Measurements from ENCODE around the gene OSCP1.

OSCP1 gene

GRCh38 chr1:36402504-36402890 is 47.8 kb downstream of the OSCP1 start:
- no peak overlapping the region for H3K4me3 ChIP-seq (ENCODE audit: low read depth, low read length)
- H3K9ac ChIP-seq (ENCODE audit: low read length), result no peak overlapping the region
- H3K9me3 ChIP-seq (ENCODE audit: control insufficient read depth, insufficient read depth, low read depth, low read length), result no peaks in the 10 kb centered on the region
- no peaks in the 10 kb centered on the region for H3K27me3 ChIP-seq (ENCODE audit: control insufficient read depth, insufficient read depth, low read length)
- H3K4me1 ChIP-seq (ENCODE audit: control insufficient read depth, insufficient read depth, low read length), result peaks cover 10% of the 10 kb centered on the region
- H3K27ac ChIP-seq (ENCODE audit: low read depth, low read length), result no peak overlapping the region
- H3K36me3 ChIP-seq (ENCODE audit: control insufficient read depth, insufficient read depth, low read length), result peaks cover 6% of the 10 kb centered on the region; the same call in 1 of the 2 replicates

DNA sequence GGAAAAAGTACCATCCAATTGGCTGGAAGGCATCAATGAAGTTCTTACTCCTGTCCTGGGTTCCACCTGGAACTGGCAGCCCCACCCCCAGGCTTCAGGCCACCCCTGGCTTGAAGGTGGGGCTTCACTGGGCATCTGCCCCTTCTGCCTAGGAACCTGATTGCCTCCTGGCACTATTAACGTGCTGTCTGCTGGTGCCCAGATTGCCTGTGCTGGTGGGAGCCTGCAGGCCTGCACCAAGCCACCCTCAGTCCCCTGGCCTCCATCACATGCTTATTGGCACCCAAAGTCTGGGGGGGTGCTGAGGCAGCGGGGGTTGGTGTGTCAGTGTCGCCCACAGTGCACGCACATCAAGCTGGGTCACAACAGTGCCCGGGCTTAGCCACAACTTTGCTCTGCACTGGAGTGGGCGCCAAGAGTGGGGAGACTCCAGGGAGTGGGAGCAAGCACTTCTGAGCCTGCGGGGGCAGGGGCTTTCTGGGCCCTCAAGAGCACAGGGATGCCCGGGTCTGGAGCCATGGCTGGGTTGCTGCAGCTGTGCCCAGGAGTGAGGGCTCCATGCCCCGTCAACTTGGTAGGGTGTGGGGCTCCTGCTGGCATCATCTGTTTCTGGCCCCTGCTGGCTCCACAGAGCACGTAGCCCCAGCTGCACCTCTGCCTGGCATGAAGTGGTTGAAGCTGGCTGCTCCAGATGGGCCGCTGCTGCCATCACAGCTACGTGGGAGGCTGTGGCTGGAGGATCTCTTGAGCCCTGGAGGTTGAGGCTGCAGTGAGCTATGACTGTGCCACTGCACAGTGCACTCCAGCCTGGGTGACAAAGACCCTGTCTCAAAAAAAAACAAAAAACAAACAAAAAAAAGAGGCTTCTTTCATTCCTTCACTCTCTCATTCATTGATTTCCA is 48.4 kb downstream of the OSCP1 start:
- peaks cover 10% of the 10 kb centered on the region for H3K4me1 ChIP-seq (ENCODE audit: control insufficient read depth, insufficient read depth, low read length)
- H3K27ac ChIP-seq (ENCODE audit: low read depth, low read length), result no peak overlapping the region
- H3K36me3 ChIP-seq (ENCODE audit: control insufficient read depth, insufficient read depth, low read length), result no peaks in the 10 kb centered on the region
- H3K9ac ChIP-seq (ENCODE audit: low read length), result peak overlapping the region; percentile 77
- H3K9me3 ChIP-seq (ENCODE audit: control insufficient read depth, insufficient read depth, low read depth, low read length), result no peaks in the 10 kb centered on the region
- peak overlapping the region; percentile 69 for H3K4me3 ChIP-seq (ENCODE audit: low read depth, low read length)
- H3K27me3 ChIP-seq (ENCODE audit: control insufficient read depth, insufficient read depth, low read length), result no peaks in the 10 kb centered on the region

DNA sequence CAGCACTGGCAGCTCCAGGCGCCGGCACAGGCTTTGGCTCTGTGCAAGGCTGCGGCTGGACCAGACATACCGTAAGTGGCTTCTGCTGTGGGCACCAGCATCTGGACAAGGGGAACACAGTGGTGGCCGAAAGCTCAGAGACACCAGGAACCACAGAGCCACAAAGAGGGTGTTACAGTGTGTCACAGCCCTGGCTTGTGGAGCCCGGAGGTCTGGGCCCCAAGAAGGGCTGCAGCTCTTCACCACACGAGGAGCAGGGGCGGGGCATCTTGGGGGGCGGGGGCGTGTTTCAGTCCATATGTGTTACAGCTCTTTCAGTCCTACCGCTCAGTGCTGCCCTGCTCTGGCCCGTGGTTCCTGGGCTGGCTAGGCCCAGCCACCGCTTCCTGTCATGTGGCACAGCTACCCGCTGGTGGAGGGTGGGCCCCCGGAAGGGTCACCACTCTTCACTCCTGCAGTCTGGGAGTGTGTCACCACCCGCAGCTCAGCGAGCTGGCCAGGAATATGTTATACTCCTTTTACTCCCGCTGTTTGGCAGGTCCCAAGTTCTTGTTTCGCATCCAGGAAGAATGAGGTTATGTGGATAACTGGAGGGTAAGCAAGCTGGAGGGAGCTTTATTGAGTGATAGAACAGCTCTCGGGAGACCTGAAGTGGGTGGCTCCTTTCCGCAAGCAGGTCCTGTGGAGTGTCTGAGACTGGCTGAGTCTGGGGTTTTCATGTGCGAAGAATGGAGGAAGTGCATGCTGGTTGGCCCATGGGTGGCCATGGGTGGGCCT is 49.2 kb downstream of the OSCP1 start:
- H3K4me3 ChIP-seq (ENCODE audit: low read depth, low read length), result peak overlapping the region; percentile 69

GRCh38 chr1:36400514-36400824 is 49.8 kb downstream of the OSCP1 start:
- H3K27ac ChIP-seq (ENCODE audit: low read depth, low read length), result peak overlapping the region; percentile 16; the same call in 1 of the 2 replicates
- no peaks in the 10 kb centered on the region for H3K27me3 ChIP-seq (ENCODE audit: control insufficient read depth, insufficient read depth, low read length)
- H3K36me3 ChIP-seq (ENCODE audit: control insufficient read depth, insufficient read depth, low read length), result no peaks in the 10 kb centered on the region
- peaks cover 13% of the 10 kb centered on the region for H3K4me1 ChIP-seq (ENCODE audit: control insufficient read depth, insufficient read depth, low read length)
- H3K9ac ChIP-seq (ENCODE audit: low read length), result peak overlapping the region; percentile 45
- no peaks in the 10 kb centered on the region for H3K9me3 ChIP-seq (ENCODE audit: control insufficient read depth, insufficient read depth, low read depth, low read length)
- peak overlapping the region; percentile 69 for H3K4me3 ChIP-seq (ENCODE audit: low read depth, low read length)

More for the DNA sequence above, 49.2 kb downstream of the OSCP1 start:
- Histone ChIP-seq H3K4me1 (ENCODE audit: control insufficient read depth, insufficient read depth, low read length) (peaks cover 13% of the 10 kb centered on the region), H3K9ac (ENCODE audit: low read length) (peak overlapping the region; percentile 77), H3K27me3 (ENCODE audit: control insufficient read depth, insufficient read depth, low read length) (no peaks in the 10 kb centered on the region), H3K36me3 (ENCODE audit: control insufficient read depth, insufficient read depth, low read length) (no peaks in the 10 kb centered on the region), H3K27ac (ENCODE audit: low read depth, low read length) (peak overlapping the region; percentile 54; the same call in 1 of the 2 replicates), H3K9me3 (ENCODE audit: control insufficient read depth, insufficient read depth, low read depth, low read length) (no peaks in the 10 kb centered on the region)

DNA sequence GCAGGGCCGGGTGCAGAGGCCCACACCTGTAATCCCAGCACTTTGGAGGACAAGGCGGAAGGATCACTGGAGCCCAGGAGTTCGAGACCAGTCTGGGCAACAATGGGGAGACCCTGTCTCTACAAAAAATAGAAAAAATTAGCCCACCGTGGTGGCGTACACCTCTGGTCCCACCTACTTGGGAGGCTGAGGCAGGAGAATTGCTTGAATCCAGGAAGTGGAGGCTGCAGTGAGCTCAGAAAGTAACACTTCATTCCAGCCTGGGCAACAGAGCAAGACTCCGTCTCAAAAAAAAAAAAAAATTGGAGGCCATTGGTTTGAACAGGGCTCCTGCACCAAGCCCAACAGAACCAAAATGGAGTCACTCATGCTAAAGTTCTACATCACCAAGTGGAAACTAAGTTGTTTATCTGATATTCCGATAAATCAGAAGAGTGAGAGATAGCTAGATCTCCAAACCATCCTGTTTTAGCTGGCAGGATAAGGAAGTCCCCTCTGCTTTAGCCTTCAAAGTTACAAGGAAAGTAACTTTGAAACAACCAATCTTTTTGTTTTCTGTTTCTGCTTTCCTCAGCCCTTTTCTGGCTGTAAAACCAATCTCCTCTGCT is 51.8 kb downstream of the OSCP1 start:
- H3K36me3 ChIP-seq (ENCODE audit: control insufficient read depth, insufficient read depth, low read length), result peaks cover 8% of the 10 kb centered on the region
- H3K9ac ChIP-seq (ENCODE audit: low read length), result peak overlapping the region; percentile 16
- H3K9me3 ChIP-seq (ENCODE audit: control insufficient read depth, insufficient read depth, low read depth, low read length), result no peaks in the 10 kb centered on the region
- H3K4me3 ChIP-seq (ENCODE audit: low read depth, low read length), result peak overlapping the region; percentile 87
- peaks cover 13% of the 10 kb centered on the region for H3K4me1 ChIP-seq (ENCODE audit: control insufficient read depth, insufficient read depth, low read length)
- no peaks in the 10 kb centered on the region for H3K27me3 ChIP-seq (ENCODE audit: control insufficient read depth, insufficient read depth, low read length)
- H3K27ac ChIP-seq (ENCODE audit: low read depth, low read length), result no peak overlapping the region

- Histone ChIP-seq H3K4me3 (ENCODE audit: low read depth, low read length) (peak within 1 kb of the TSS; percentile 87), H3K27ac (ENCODE audit: low read depth, low read length) (peak within 1 kb of the TSS; percentile 64; the same call in 1 of the 2 replicates), H3K9ac (ENCODE audit: low read length) (peak within 1 kb of the TSS; percentile 86), H3K27me3 (ENCODE audit: control insufficient read depth, insufficient read depth, low read length) (no peaks in the 10 kb centered on the region), H3K9me3 (ENCODE audit: control insufficient read depth, insufficient read depth, low read depth, low read length) (no peaks in the 10 kb centered on the region), H3K36me3 (ENCODE audit: control insufficient read depth, insufficient read depth, low read length) (peaks cover 17% of the 10 kb centered on the region), H3K4me1 (ENCODE audit: control insufficient read depth, insufficient read depth, low read length) (peaks cover 13% of the 10 kb centered on the region)
Observed at GRCh38 chr1:36397378-36398230, 52.6 kb downstream of the OSCP1 start, which contains the start of gene LSM10. TSS of gene LSM10 (minus strand) at chr1:36397908. CDS start at chr1:36394129, 3,779 bp downstream.

DNA sequence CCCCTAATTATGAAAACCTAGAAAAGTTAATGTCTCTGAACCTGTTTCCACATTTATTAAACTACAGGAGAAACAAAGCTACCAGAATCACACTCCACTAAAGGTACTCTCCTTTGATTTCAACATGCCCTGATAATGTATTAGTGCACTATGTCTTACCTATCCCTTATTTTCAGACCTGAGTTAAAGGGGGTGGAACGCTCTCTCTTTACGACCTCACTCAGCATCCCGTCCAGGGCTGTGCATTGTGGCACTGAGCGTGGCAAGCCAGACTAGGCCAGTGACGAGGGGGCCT is 53.2 kb downstream of the OSCP1 start:
- H3K9ac ChIP-seq (ENCODE audit: low read length), result peak overlapping the region; percentile 86
- H3K36me3 ChIP-seq (ENCODE audit: control insufficient read depth, insufficient read depth, low read length), result peaks cover 22% of the 10 kb centered on the region
- H3K4me1 ChIP-seq (ENCODE audit: control insufficient read depth, insufficient read depth, low read length), result peaks cover 13% of the 10 kb centered on the region
- peak overlapping the region; percentile 87 for H3K4me3 ChIP-seq (ENCODE audit: low read depth, low read length)
- peak overlapping the region; percentile 64; the same call in 1 of the 2 replicates for H3K27ac ChIP-seq (ENCODE audit: low read depth, low read length)
- no peaks in the 10 kb centered on the region for H3K9me3 ChIP-seq (ENCODE audit: control insufficient read depth, insufficient read depth, low read depth, low read length)
- no peaks in the 10 kb centered on the region for H3K27me3 ChIP-seq (ENCODE audit: control insufficient read depth, insufficient read depth, low read length)

GRCh38 chr1:36396359-36396758 is 53.9 kb downstream of the OSCP1 start:
- no peak overlapping the region for H3K4me3 ChIP-seq (ENCODE audit: low read depth, low read length)
- no peak overlapping the region for H3K9ac ChIP-seq (ENCODE audit: low read length)
- peaks cover 8% of the 10 kb centered on the region for H3K4me1 ChIP-seq (ENCODE audit: control insufficient read depth, insufficient read depth, low read length)
- H3K9me3 ChIP-seq (ENCODE audit: control insufficient read depth, insufficient read depth, low read depth, low read length), result no peaks in the 10 kb centered on the region
- no peak overlapping the region for H3K27ac ChIP-seq (ENCODE audit: low read depth, low read length)
- H3K27me3 ChIP-seq (ENCODE audit: control insufficient read depth, insufficient read depth, low read length), result no peaks in the 10 kb centered on the region
- peaks cover 28% of the 10 kb centered on the region for H3K36me3 ChIP-seq (ENCODE audit: control insufficient read depth, insufficient read depth, low read length)

DNA sequence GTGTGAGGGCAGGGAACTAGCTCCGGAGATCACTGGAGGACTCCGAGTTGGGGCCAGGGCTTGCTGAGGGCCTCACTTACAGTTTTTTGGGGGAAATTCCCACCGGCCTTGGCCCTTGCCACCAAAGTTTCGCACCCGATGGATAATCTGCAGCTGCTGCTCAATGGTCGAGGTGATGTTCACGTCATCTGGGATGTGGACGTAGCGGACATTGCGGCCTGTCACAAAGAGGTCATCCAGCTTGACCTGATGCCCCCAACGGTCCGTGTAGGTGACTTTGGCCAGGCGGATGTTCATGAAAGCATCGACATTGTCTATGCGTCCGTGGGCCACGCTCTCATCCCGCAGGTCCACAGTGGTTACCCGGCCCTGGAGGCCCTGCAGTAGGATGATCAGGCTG is 56.6 kb downstream of the OSCP1 start:
- Histone ChIP-seq H3K27me3 (ENCODE audit: control insufficient read depth, insufficient read depth, low read length) (no peaks in the 10 kb centered on the region), H3K4me3 (ENCODE audit: low read depth, low read length) (no peak overlapping the region), H3K27ac (ENCODE audit: low read depth, low read length) (no peak overlapping the region), H3K4me1 (ENCODE audit: control insufficient read depth, insufficient read depth, low read length) (peaks cover 3% of the 10 kb centered on the region; the same call in 1 of the 2 replicates), H3K9me3 (ENCODE audit: control insufficient read depth, insufficient read depth, low read depth, low read length) (no peaks in the 10 kb centered on the region), H3K36me3 (ENCODE audit: control insufficient read depth, insufficient read depth, low read length) (peaks cover 45% of the 10 kb centered on the region), H3K9ac (ENCODE audit: low read length) (no peak overlapping the region)

DNA sequence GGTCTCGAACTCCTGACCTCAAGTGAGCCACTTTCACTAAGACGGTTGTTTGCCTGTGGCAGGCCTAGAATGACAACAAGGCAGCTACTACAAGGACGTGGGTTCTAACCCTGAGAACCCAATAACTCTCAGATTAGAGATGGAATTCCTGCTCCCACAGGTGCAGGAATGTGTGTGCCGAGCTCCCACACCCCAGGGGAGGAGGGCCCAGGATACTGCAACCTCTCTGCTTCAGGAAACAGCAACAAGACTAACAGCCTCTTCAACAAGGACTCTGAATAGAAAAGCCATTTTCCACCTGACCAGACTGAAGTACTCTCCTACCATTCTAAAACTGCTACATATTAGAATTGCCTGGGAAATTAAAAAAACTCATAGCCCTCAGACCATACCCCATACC is 57.4 kb downstream of the OSCP1 start:
- Histone ChIP-seq H3K9ac (ENCODE audit: low read length) (no peak overlapping the region), H3K36me3 (ENCODE audit: control insufficient read depth, insufficient read depth, low read length) (peaks cover 45% of the 10 kb centered on the region), H3K9me3 (ENCODE audit: control insufficient read depth, insufficient read depth, low read depth, low read length) (no peaks in the 10 kb centered on the region), H3K27ac (ENCODE audit: low read depth, low read length) (no peak overlapping the region), H3K4me3 (ENCODE audit: low read depth, low read length) (no peak overlapping the region), H3K4me1 (ENCODE audit: control insufficient read depth, insufficient read depth, low read length) (peaks cover 6% of the 10 kb centered on the region), H3K27me3 (ENCODE audit: control insufficient read depth, insufficient read depth, low read length) (no peaks in the 10 kb centered on the region)
